Esophagus muscularis mucosa (tissue), 4 donors: Measurements from ENCODE around the gene PCDH9. TPM values are rescaled to one million over a fixed set of nuclear protein-coding genes. Genes with fewer than 3 reads are reported as not detected.

Experiments used
- DNase-seq: peaks from one replicate; pipeline ENCODE4 v3.0.0-alpha.2; 2017; ENCODE audit errors: extremely low spot score
- H3K27ac ChIP-seq, 4 donors: fragments of 200-600 bp; sonication (generic); replicated peaks in 1 of 4; 1 replicate in 3 of 4; 2 replicates in 1 of 4; pipeline ENCODE4 v1.5.1; 2016 to 2019; ENCODE audit warnings: mild to moderate bottlenecking in 1 of 4
- H3K27me3 ChIP-seq, 4 donors: fragments of 200-600 bp; sonication (generic); one replicate each; pipeline versions ENCODE4 v1.5.1 to v1.6.0; 2016 to 2019
- H3K36me3 ChIP-seq, 4 donors: fragments of 200-600 bp; sonication (generic); one replicate each; pipeline ENCODE4 v1.5.1; 2016 to 2019
- H3K4me1 ChIP-seq, 4 donors: fragments of 200-600 bp; sonication (generic); one replicate each; pipeline ENCODE4 v1.5.1; 2016 to 2019
- H3K4me3 ChIP-seq, 4 donors: fragments of 200-600 bp; sonication (generic); 1 replicate in 2 of 4; 2 replicates in 2 of 4; pipeline ENCODE4 v1.5.1; 2016 to 2019; ENCODE audit warnings: mild to moderate bottlenecking in 4 of 4, moderate library complexity in 1 of 4
- H3K9me3 ChIP-seq, 4 donors: fragments of 200-600 bp; sonication (generic); 1 replicate in 3 of 4; 2 replicates in 1 of 4; pipeline ENCODE4 v1.5.1; 2016 to 2019
- CTCF ChIP-seq, 3 experiments: fragments of 200-600 bp in 2 of 3; fragments of 450-650 bp in 1 of 3; sonication (generic) in 2 of 3; IDR thresholded peaks; one replicate each; pipeline ENCODE4 v1.5.1; 2017 to 2019; ENCODE audit warnings: antibody characterized with exemption in 3 of 3, mild to moderate bottlenecking in 2 of 3, moderate library complexity in 1 of 3
- EP300 ChIP-seq: sonication (generic); formaldehyde crosslinking; IDR thresholded peaks from one replicate; pipeline ENCODE4 v1.6.1; 2017; ENCODE audit warnings: antibody characterized with exemption
- POLR2A ChIP-seq: fragments of 450-650 bp; IDR thresholded peaks from one replicate; pipeline ENCODE4 v1.6.1; 2017; ENCODE audit warnings: antibody characterized with exemption, moderate library complexity, mild to moderate bottlenecking, low read depth
- POLR2AphosphoS5 ChIP-seq, 2 donors: sonication (generic); formaldehyde crosslinking; IDR thresholded peaks; one replicate each; pipeline ENCODE4 v1.6.1; 2017; ENCODE audit warnings: antibody characterized with exemption in 2 of 2
- WGBS: methylation state at CpG from one replicate; pipeline ENCODE4 v1.1.5; 2018; 5-methylcytosine and 5-hydroxymethylcytosine counted together
- intact Hi-C: fragments of 100-400 bp; cut with DNase I; formaldehyde crosslinking; loops from one replicate; pipeline ENCODE4 v1.15.1; 2023
- total RNA-seq, 4 donors: library from RNA; depleted of rRNA; stranded (reverse); fragments of >200 nt; gene quantifications; one replicate each; pipeline versions ENCODE4 v1.1.0 to v1.2.1, GENCODE V29; 2016

Gene PCDH9
- total RNA-seq, 4 donors from 2014 or later: 33.8 to 81.8 (median 49.1) TPM

- H3K4me1 ChIP-seq: peaks cover 14 to 47% (median 29%) of the 10 kb centered on the region in 4 donors
- H3K27me3 ChIP-seq: no peaks in the 10 kb centered on the region
- no peak for DNase-seq
- intact Hi-C loops: loop anchor here (5.0 kb wide), 1 partner anchor 91 kb away; no protein-coding TSS in a partner anchor
- H3K9me3 ChIP-seq: no peaks in the 10 kb centered on the region
- WGBS: 98% methylated on average over 5 of the region's 5 CpGs
- H3K4me3 ChIP-seq: no peak overlapping the region
- no peak overlapping the region for H3K27ac ChIP-seq
- no peaks in the 10 kb centered on the region for H3K36me3 ChIP-seq
- TF ChIP-seq POLR2A (no peak), EP300 (no peak), POLR2AphosphoS5 (IDR thresholded peaks at IDR 0.05) (no peak), CTCF (IDR thresholded peaks at IDR 0.05) (no peak)
Observed at GRCh38 chr13:67136157-67136556, 94.0 kb downstream of the PCDH9 start.

GRCh38 chr13:67135356-67135755, 94.8 kb downstream of the PCDH9 start:
- DNase-seq: no peak
- Histone ChIP-seq H3K27me3 (no peaks in the 10 kb centered on the region), H3K4me1 (peaks cover 14 to 39% (median 29%) of the 10 kb centered on the region in 4 donors), H3K36me3 (no peaks in the 10 kb centered on the region), H3K9me3 (no peaks in the 10 kb centered on the region), H3K27ac (no peak overlapping the region), H3K4me3 (no peak overlapping the region)
- no peak for TF ChIP-seq EP300
- TF ChIP-seq CTCF (IDR thresholded peaks at IDR 0.05): no peak
- TF ChIP-seq POLR2AphosphoS5 (IDR thresholded peaks at IDR 0.05): no peak
- no peak for TF ChIP-seq POLR2A
- intact Hi-C loops: loop anchor here (5.0 kb wide), 1 partner anchor 92 kb away; no protein-coding TSS in a partner anchor
- WGBS: 77% methylated on average over 4 of the region's 4 CpGs

GRCh38 chr13:67134417-67135129, 95.6 kb downstream of the PCDH9 start:
- Histone ChIP-seq H3K36me3 (no peaks in the 10 kb centered on the region), H3K9me3 (no peaks in the 10 kb centered on the region), H3K4me1 (peaks cover 14 to 39% (median 27%) of the 10 kb centered on the region in 4 donors), H3K4me3 (peak overlapping the region; percentile 32 to 51 (median 41)), H3K27me3 (no peaks in the 10 kb centered on the region), H3K27ac (peak overlapping the region; percentile 41 to 58 (median 46))
- no peak for DNase-seq
- WGBS: 8% methylated on average over 7 of the region's 7 CpGs
- TF ChIP-seq POLR2AphosphoS5 (IDR thresholded peaks at IDR 0.05): no peak
- TF ChIP-seq POLR2A: no peak
- TF ChIP-seq CTCF (IDR thresholded peaks at IDR 0.05): no peak
- no peak for TF ChIP-seq EP300
- intact Hi-C loops: loop anchor here (5.0 kb wide), 1 partner anchor 93 kb away; no protein-coding TSS in a partner anchor

- Histone ChIP-seq H3K9me3 (no peaks in the 10 kb centered on the region), H3K27me3 (no peaks in the 10 kb centered on the region), H3K36me3 (no peaks in the 10 kb centered on the region), H3K4me3 (no peak overlapping the region), H3K4me1 (peaks cover 14 to 39% (median 27%) of the 10 kb centered on the region in 4 donors), H3K27ac (no peak overlapping the region)
- WGBS: 86% methylated on average over 1 of the region's 1 CpG
- no peak for TF ChIP-seq POLR2A
- no peak for TF ChIP-seq EP300
- no peak for TF ChIP-seq CTCF (IDR thresholded peaks at IDR 0.05)
- no peak for TF ChIP-seq POLR2AphosphoS5 (IDR thresholded peaks at IDR 0.05)
- DNase-seq: no peak
- intact Hi-C loops: no loop called here
Observed at GRCh38 chr13:67133476-67133875, 96.7 kb downstream of the PCDH9 start.
